ENCODE data around the gene HDGFL2.

Gene HDGFL2

DNA sequence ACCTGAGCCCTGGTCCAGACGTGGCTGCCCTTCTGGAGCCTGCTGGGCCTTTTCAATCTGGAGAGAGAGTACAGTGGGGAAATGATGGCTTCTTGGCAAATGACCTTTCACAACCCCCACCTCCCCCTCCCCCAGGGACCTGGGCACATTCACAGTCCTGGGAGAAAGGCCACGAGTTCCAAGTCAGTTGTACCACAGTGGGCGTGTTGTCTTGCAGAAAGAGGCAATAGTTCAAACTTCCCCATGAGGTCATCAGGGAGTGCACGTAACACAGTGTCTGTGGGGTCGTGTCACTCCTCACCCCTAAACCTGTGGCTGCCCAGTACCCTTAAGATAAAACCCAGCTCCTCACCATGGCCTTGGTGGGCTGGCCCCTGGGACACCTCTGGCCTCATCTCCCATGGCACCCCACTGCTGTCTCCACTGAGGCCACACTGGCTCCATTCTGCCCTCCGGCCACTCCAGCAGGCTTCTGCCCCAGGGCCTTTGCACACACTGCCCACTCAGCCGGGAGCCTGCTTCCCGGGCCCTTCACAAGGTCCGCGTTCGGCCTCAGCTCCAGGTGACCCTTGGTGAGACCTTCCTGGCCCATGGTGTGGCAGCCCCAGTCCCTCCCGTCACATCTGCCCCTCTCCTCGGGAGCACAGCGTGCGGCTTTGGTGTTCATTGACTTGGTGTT, 32.9 kb downstream of the HDGFL2 start:
- Mint-ChIP-seq H3K9me3 (peaks cover 2% of the 10 kb centered on the region), H3K4me3 (no peak overlapping the region), H3K27ac (no peak overlapping the region), H3K4me1 (peaks cover 3% of the 10 kb centered on the region), H3K27me3 (no peaks in the 10 kb centered on the region), H3K36me3 (peaks cover 14% of the 10 kb centered on the region)
- DNase-seq (ENCODE audit: low spot score in 2 of 2) (no peak), ATAC-seq (ENCODE audit: low read depth) (no peak)

GRCh38 chr19:4505570-4506448, 33.7 kb downstream of the HDGFL2 start:
- Mint-ChIP-seq H3K36me3 (peaks cover 12% of the 10 kb centered on the region), H3K4me1 (peaks cover 3% of the 10 kb centered on the region), H3K4me3 (no peak overlapping the region), H3K27me3 (no peaks in the 10 kb centered on the region), H3K27ac (no peak overlapping the region), H3K9me3 (peaks cover 2% of the 10 kb centered on the region)
- DNase-seq (ENCODE audit: low spot score in 2 of 2), result no peak
- ATAC-seq (ENCODE audit: low read depth), result no peak

DNA sequence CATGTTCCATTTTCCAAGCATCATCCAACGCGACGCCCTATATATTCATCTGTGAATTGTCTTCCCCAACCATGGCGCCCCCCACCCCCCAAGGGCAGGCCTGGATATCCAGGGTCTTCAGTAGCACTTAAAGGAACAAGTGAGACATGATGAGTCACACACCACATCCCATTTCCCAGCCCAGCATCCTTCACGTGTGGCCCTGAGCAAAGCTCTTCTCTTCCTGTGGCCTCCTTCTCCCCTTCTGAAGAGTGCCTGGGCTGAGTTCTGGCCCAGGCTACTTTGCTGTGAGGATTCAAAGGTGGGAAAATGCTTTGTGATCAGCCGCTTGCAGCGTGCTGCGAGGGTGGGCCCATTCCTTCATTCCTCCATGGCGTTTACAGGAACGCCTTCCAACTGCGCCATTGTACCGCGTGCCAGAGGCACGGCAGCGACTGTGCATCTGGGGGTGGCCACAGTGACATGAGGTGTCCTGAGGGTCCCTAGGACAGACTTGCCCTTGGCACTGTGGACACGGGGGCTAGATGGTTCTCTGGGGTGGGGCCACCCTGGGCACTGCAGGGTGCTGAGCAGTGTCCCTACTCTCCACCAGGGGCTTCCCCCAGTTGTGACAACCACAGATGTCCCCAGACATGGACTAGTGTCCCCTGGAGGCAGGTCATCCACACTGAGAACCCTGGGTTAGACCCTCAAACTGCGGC, 34.5 kb downstream of the HDGFL2 start:
- no peak for ATAC-seq (ENCODE audit: low read depth)

GRCh38 chr19:4507150-4507452, 35.0 kb downstream of the HDGFL2 start:
- H3K4me1 Mint-ChIP-seq, result peaks cover 3% of the 10 kb centered on the region
- no peaks in the 10 kb centered on the region for H3K27me3 Mint-ChIP-seq
- peaks cover 2% of the 10 kb centered on the region for H3K9me3 Mint-ChIP-seq
- ATAC-seq (ENCODE audit: low read depth) (no peak), DNase-seq (ENCODE audit: low spot score in 2 of 2) (no peak)
- no peak overlapping the region for H3K27ac Mint-ChIP-seq
- H3K36me3 Mint-ChIP-seq, result peaks cover 12% of the 10 kb centered on the region
- H3K4me3 Mint-ChIP-seq, result no peak overlapping the region

More for the DNA sequence above, 34.5 kb downstream of the HDGFL2 start:
- H3K36me3 Mint-ChIP-seq, result peaks cover 12% of the 10 kb centered on the region
- no peaks in the 10 kb centered on the region for H3K27me3 Mint-ChIP-seq
- no peak overlapping the region for H3K4me3 Mint-ChIP-seq
- peaks cover 3% of the 10 kb centered on the region for H3K4me1 Mint-ChIP-seq
- H3K9me3 Mint-ChIP-seq, result peaks cover 2% of the 10 kb centered on the region
- no peak overlapping the region for H3K27ac Mint-ChIP-seq
- no peak for DNase-seq (ENCODE audit: low spot score in 2 of 2)

GRCh38 chr19:4507804-4508203, 35.7 kb downstream of the HDGFL2 start:
- ATAC-seq (ENCODE audit: low read depth) (no peak), DNase-seq (ENCODE audit: low spot score in 2 of 2) (no peak)
- no peaks in the 10 kb centered on the region for H3K27me3 Mint-ChIP-seq
- H3K4me1 Mint-ChIP-seq, result peaks cover 3% of the 10 kb centered on the region
- H3K9me3 Mint-ChIP-seq, result peaks cover 2% of the 10 kb centered on the region
- H3K4me3 Mint-ChIP-seq, result no peak overlapping the region
- peaks cover 12% of the 10 kb centered on the region for H3K36me3 Mint-ChIP-seq
- H3K27ac Mint-ChIP-seq, result no peak overlapping the region

DNA sequence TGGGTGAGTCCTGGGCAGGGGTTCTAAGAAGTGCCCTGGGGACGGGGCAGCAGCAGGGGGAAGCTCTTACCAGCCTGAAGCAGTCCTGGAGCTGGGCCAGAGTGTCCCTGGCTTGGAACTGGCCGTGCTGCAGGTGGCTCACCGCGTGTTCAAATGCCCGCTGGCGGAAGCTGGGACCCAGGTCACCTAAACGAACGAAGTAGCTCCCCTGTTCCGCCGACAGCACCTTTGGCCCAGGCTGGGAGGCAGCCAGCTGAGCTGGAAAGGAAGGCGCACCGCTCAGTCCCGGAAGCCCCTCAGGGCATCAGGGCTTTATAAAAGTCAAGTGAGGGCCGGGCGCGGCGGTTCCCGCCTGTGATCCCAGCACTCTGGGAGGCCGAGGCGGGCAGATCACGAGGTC, 36.6 kb downstream of the HDGFL2 start:
- Mint-ChIP-seq H3K27ac (no peak overlapping the region), H3K36me3 (peaks cover 12% of the 10 kb centered on the region), H3K9me3 (peaks cover 2% of the 10 kb centered on the region), H3K4me3 (no peak overlapping the region), H3K27me3 (no peaks in the 10 kb centered on the region), H3K4me1 (peaks cover 3% of the 10 kb centered on the region)
- DNase-seq (ENCODE audit: low spot score in 2 of 2) (no peak), ATAC-seq (ENCODE audit: low read depth) (no peak)

- ATAC-seq (ENCODE audit: low read depth), result no peak
- no peak overlapping the region for H3K4me3 Mint-ChIP-seq
- H3K9me3 Mint-ChIP-seq, result peaks cover 2% of the 10 kb centered on the region
- H3K36me3 Mint-ChIP-seq, result peaks cover 7% of the 10 kb centered on the region
- no peaks in the 10 kb centered on the region for H3K27me3 Mint-ChIP-seq
- H3K27ac Mint-ChIP-seq, result no peak overlapping the region
- no peak for DNase-seq (ENCODE audit: low spot score in 2 of 2)
- H3K4me1 Mint-ChIP-seq, result peaks cover 3% of the 10 kb centered on the region
Measured at GRCh38 chr19:4510435-4511255, 38.5 kb downstream of the HDGFL2 start.

- Mint-ChIP-seq H3K27me3 (no peaks in the 10 kb centered on the region), H3K27ac (no peak overlapping the region), H3K36me3 (no peaks in the 10 kb centered on the region), H3K4me1 (no peaks in the 10 kb centered on the region), H3K4me3 (no peak overlapping the region), H3K9me3 (no peaks in the 10 kb centered on the region)
- no peak for DNase-seq (ENCODE audit: low spot score in 2 of 2)
- ATAC-seq (ENCODE audit: low read depth), result no peak
Measured at GRCh38 chr19:4511300-4512054, 39.4 kb downstream of the HDGFL2 start.

GRCh38 chr19:4512070-4512469, 40.0 kb downstream of the HDGFL2 start:
- no peak for ATAC-seq (ENCODE audit: low read depth)
- peaks cover under 1% of the 10 kb centered on the region for H3K27me3 Mint-ChIP-seq
- no peaks in the 10 kb centered on the region for H3K36me3 Mint-ChIP-seq
- H3K4me3 Mint-ChIP-seq, result no peak overlapping the region
- no peaks in the 10 kb centered on the region for H3K4me1 Mint-ChIP-seq
- DNase-seq (ENCODE audit: low spot score in 2 of 2), result no peak
- no peaks in the 10 kb centered on the region for H3K9me3 Mint-ChIP-seq
- no peak overlapping the region for H3K27ac Mint-ChIP-seq

GRCh38 chr19:4513248-4513647, 41.2 kb downstream of the HDGFL2 start:
- no peak for DNase-seq (ENCODE audit: low spot score in 2 of 2)
- Mint-ChIP-seq H3K27ac (no peak overlapping the region), H3K36me3 (no peaks in the 10 kb centered on the region), H3K4me1 (no peaks in the 10 kb centered on the region), H3K9me3 (no peaks in the 10 kb centered on the region), H3K27me3 (peaks cover 3% of the 10 kb centered on the region), H3K4me3 (no peak overlapping the region)
- no peak for ATAC-seq (ENCODE audit: low read depth)

DNA sequence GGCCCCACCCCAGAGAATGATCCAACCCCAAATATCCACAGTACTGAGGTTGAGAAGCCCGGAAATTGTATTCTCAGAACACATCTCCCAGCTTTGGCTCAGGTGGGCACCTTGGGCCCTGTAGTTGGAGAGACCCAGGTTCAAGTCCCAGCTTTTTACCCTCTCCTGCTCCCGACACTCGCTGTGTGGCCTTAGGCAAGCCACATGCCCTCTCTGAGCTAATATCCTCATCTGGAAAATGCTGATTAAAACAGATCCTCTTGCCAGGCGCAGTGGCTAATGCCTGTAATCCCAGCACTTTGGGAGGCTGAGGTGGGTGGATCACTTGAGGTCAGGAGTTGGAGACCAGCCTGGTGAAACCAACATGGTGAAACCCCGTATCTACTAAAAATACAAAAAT, 43.6 kb downstream of the HDGFL2 start:
- Mint-ChIP-seq H3K36me3 (no peaks in the 10 kb centered on the region), H3K4me1 (no peaks in the 10 kb centered on the region), H3K9me3 (no peaks in the 10 kb centered on the region), H3K4me3 (no peak overlapping the region), H3K27me3 (peaks cover 12% of the 10 kb centered on the region), H3K27ac (no peak overlapping the region)
- DNase-seq (ENCODE audit: low spot score in 2 of 2), result no peak
- ATAC-seq (ENCODE audit: low read depth), result no peak

GRCh38 chr19:4516199-4516938, 44.3 kb downstream of the HDGFL2 start:
- H3K27ac Mint-ChIP-seq, result no peak overlapping the region
- no peaks in the 10 kb centered on the region for H3K4me1 Mint-ChIP-seq
- DNase-seq (ENCODE audit: low spot score in 2 of 2), result no peak
- H3K27me3 Mint-ChIP-seq, result peaks cover 14% of the 10 kb centered on the region
- no peak for ATAC-seq (ENCODE audit: low read depth)
- H3K4me3 Mint-ChIP-seq, result no peak overlapping the region
- no peaks in the 10 kb centered on the region for H3K9me3 Mint-ChIP-seq
- H3K36me3 Mint-ChIP-seq, result no peaks in the 10 kb centered on the region

DNA sequence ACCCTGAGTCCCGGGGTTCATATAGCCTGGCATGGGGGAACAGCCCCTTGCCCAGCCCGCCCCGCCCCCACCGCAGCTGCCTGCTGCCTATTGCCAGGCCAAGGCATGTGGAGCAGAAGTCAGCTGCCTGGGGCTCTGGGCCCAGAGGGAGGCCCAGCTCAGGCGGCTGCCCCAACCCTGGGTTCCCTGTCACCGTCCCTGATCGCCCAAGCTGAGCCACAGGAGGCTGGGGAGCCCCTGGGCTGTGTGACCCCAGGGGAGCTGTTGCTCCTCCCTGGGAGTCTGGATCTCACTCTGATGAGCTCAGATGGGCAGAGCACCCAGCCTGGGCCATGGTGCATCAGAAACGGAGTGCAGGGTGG, 44.8 kb downstream of the HDGFL2 start:
- peaks cover 16% of the 10 kb centered on the region for H3K27me3 Mint-ChIP-seq
- no peaks in the 10 kb centered on the region for H3K9me3 Mint-ChIP-seq
- H3K27ac Mint-ChIP-seq, result no peak overlapping the region
- no peak for DNase-seq (ENCODE audit: low spot score in 2 of 2)
- no peak overlapping the region for H3K4me3 Mint-ChIP-seq
- H3K36me3 Mint-ChIP-seq, result no peaks in the 10 kb centered on the region
- no peak for ATAC-seq (ENCODE audit: low read depth)
- no peaks in the 10 kb centered on the region for H3K4me1 Mint-ChIP-seq
